ENCODE results near the gene TSACC.

TSACC gene

GRCh38 chr1:156391366-156391677 is 53.0 kb downstream of the TSACC start:
- Mint-ChIP-seq H3K9me3 (no peaks in the 10 kb centered on the region), H3K4me3 (no peak overlapping the region), H3K4me1 (peaks cover 41% of the 10 kb centered on the region), H3K36me3 (ENCODE audit: low read depth) (no peaks in the 10 kb centered on the region), H3K27me3 (ENCODE audit: low read depth, poor library complexity) (peaks cover 81% of the 10 kb centered on the region), H3K27ac (no peak overlapping the region)
- DNase-seq: no peak
- no peak for TF ChIP-seq CTCF (IDR thresholded peaks at IDR 0.05)

- H3K36me3 Mint-ChIP-seq (ENCODE audit: low read depth): no peaks in the 10 kb centered on the region
- no peak for TF ChIP-seq CTCF (IDR thresholded peaks at IDR 0.05)
- no peak overlapping the region for H3K4me3 Mint-ChIP-seq
- peaks cover 41% of the 10 kb centered on the region for H3K4me1 Mint-ChIP-seq
- H3K9me3 Mint-ChIP-seq: no peaks in the 10 kb centered on the region
- no peak overlapping the region for H3K27ac Mint-ChIP-seq
- DNase-seq: no peak
- peaks cover 80% of the 10 kb centered on the region for H3K27me3 Mint-ChIP-seq (ENCODE audit: low read depth, poor library complexity)
These were observed 53.4 kb downstream of the TSACC start for GRCh38 chr1:156391701-156392100.

GRCh38 chr1:156392452-156392853 is 54.1 kb downstream of the TSACC start:
- H3K36me3 Mint-ChIP-seq (ENCODE audit: low read depth): no peaks in the 10 kb centered on the region
- H3K4me1 Mint-ChIP-seq: peaks cover 38% of the 10 kb centered on the region
- no peak for TF ChIP-seq CTCF (IDR thresholded peaks at IDR 0.05)
- no peak overlapping the region for H3K4me3 Mint-ChIP-seq
- DNase-seq: no peak
- peaks cover 80% of the 10 kb centered on the region for H3K27me3 Mint-ChIP-seq (ENCODE audit: low read depth, poor library complexity)
- no peaks in the 10 kb centered on the region for H3K9me3 Mint-ChIP-seq
- no peak overlapping the region for H3K27ac Mint-ChIP-seq

GRCh38 chr1:156393095-156393494 is 54.8 kb downstream of the TSACC start:
- no peak for DNase-seq
- no peak overlapping the region for H3K4me3 Mint-ChIP-seq
- H3K27ac Mint-ChIP-seq: no peak overlapping the region
- peaks cover 33% of the 10 kb centered on the region for H3K4me1 Mint-ChIP-seq
- no peaks in the 10 kb centered on the region for H3K9me3 Mint-ChIP-seq
- no peak for TF ChIP-seq CTCF (IDR thresholded peaks at IDR 0.05)
- H3K36me3 Mint-ChIP-seq (ENCODE audit: low read depth): no peaks in the 10 kb centered on the region
- H3K27me3 Mint-ChIP-seq (ENCODE audit: low read depth, poor library complexity): peaks cover 78% of the 10 kb centered on the region

GRCh38 chr1:156394082-156394481 is 55.8 kb downstream of the TSACC start:
- Mint-ChIP-seq H3K36me3 (ENCODE audit: low read depth) (no peaks in the 10 kb centered on the region), H3K4me1 (peaks cover 35% of the 10 kb centered on the region), H3K4me3 (no peak overlapping the region), H3K27ac (no peak overlapping the region), H3K27me3 (ENCODE audit: low read depth, poor library complexity) (peaks cover 74% of the 10 kb centered on the region), H3K9me3 (peaks cover 4% of the 10 kb centered on the region)
- DNase-seq: no peak
- no peak for TF ChIP-seq CTCF (IDR thresholded peaks at IDR 0.05)

GRCh38 chr1:156394835-156395461 is 56.6 kb downstream of the TSACC start:
- no peak for TF ChIP-seq CTCF (IDR thresholded peaks at IDR 0.05)
- H3K4me1 Mint-ChIP-seq: peaks cover 44% of the 10 kb centered on the region
- no peak overlapping the region for H3K4me3 Mint-ChIP-seq
- H3K36me3 Mint-ChIP-seq (ENCODE audit: low read depth): no peaks in the 10 kb centered on the region
- H3K27ac Mint-ChIP-seq: no peak overlapping the region
- H3K9me3 Mint-ChIP-seq: peaks cover 4% of the 10 kb centered on the region
- no peak for DNase-seq
- H3K27me3 Mint-ChIP-seq (ENCODE audit: low read depth, poor library complexity): peaks cover 66% of the 10 kb centered on the region
